Medulla oblongata (tissue), 1 donor: ENCODE results near the gene IL33.
A peak's percentile ranks its signal among the peaks of the same experiment; 100 is the strongest.
"Not testable (repeated sequence)": the region's sequence is repeated elsewhere in the genome, so short reads cannot be mapped to it uniquely, and the experiment has no call there.

Experiments
- DNase-seq: peaks from one replicate; pipeline ENCODE4 v3.0.0-alpha.2; 2015; ENCODE audit errors: extremely low spot score

IL33 gene, protein sequence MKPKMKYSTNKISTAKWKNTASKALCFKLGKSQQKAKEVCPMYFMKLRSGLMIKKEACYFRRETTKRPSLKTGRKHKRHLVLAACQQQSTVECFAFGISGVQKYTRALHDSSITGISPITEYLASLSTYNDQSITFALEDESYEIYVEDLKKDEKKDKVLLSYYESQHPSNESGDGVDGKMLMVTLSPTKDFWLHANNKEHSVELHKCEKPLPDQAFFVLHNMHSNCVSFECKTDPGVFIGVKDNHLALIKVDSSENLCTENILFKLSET

DNA sequence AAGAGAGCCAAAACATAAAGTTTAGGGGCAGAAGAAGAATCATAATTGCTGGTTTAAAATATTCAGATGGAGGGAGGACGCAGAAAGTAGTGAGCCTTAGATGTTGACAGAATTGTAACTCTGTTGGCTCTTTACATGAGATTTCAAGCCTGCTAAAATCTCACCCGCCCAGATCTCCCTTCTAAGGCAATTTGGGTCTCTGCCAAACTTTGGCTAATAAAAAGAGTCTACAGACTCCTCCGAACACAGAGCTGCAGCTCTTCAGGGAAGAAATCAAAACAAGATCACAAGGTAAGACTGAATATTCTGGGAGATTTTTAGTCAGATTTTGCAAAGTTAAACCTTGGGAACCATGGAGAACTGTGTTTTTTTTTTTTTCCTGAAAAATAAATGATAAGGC, at the start of gene IL33:
IL33 (plus strand) TSS at position 246 of the 400 bp plus-strand sequence. CDS start 25,888 bp downstream, outside the sequence.
- peak; percentile 78 for DNase-seq

- DNase-seq, result no peak
These were observed 43.9 kb upstream of the IL33 start for GRCh38 chr9:6171667-6172066.

GRCh38 chr9:6173914-6174313, 41.7 kb upstream of the IL33 start:
- DNase-seq, result no peak

GRCh38 chr9:6182549-6183226, 32.9 kb upstream of the IL33 start:
- DNase-seq, result not testable (repeated sequence)

DNA sequence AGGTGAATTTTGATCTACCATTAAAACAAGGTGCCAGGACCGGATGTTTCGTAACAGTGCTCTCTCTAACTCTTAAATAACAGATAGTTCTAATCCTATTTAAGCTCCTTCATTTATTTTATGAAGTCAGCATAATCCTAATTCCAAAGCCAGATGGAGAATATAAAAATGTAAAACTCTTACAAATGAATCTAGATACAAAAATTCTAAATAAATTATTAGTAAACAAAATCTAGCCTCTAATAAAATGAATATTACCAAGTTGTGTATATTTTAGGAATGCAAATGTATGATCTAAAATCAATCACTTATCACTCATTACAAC, 32.4 kb upstream of the IL33 start:
- DNase-seq, result no peak

DNA sequence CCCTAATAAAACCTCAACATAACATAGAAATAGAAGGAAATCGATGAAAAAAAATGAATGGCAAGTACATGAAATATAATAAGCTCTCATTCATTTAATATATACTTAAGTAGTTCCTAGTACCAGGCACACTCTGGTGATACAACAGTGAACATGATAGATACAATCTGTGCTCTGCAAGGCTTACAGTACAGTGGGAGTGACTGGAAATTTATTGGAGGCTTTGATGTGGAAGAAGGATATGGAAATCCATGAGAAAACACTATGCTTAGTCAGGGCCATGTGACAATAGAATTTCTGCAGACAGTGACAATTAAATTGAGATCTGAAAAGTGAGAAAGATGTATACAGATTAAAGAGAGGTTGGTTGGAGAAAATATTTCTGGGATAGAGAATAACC, 32.0 kb upstream of the IL33 start:
- DNase-seq, result no peak

DNA sequence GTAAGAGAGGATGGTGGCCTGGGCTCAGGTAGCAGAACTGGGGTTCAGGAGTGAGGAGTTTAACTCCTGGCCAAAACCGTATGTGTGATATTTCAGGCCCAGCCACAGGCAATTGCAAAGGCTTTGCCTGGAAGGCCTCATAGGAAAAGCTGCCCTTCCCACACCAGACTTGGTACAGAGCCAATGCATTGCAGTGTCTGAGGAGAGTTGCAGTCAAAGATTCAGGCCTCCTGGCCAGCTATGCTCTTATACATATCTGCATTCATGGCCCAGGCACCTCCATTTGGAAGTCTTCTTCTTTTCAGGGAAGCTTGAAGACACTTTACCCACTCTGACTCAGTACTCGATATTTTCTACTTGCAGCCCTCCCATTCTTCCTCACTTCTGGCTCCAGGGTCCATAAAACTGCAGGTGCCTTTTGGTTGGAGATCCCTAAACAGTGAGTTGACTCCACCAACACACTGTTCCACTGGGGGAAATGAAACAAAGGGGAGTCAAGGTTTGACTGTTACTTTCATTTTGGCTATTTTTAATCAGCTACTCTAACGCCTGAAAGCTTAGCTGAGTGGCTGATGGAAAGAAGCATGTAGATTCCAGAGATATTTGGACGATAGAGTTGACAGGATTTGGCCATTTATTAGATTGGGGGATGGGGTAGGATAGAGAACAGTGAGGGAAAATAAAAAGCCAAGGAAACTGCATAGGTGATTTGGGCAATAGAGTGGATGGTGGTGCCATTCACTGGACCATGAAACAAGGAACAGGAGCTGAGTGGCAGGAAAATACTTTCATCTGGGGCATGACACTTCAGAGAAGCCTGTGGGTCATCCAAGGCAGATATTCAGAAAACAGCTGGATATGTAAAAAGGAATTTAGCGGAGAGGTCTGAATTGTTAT, 30.6 kb upstream of the IL33 start:
- no peak for DNase-seq

- DNase-seq, result no peak
These were observed 28.9 kb upstream of the IL33 start for GRCh38 chr9:6186691-6187090.

DNA sequence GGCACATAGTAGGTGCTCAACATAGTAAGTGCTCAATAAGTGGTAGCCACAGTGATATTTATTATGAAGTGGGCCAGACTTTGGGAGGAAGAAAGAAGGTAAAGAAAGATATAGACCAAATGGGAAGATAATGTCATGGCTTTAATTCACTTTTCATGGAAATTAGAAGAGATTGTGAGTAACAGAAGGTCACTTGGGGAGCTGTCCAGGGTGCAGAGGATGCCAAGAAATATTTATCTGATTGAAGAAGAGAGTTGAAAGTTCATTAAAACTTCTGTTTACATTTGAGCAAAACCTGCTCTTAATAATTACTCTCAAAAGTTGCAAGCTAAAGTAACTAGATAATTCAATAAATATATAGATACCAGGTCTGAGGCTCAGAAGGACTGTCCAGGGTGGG, 28.3 kb upstream of the IL33 start:
- DNase-seq, result no peak

GRCh38 chr9:6188466-6188865, 27.1 kb upstream of the IL33 start:
- DNase-seq, result no peak

GRCh38 chr9:6188906-6189305, 26.7 kb upstream of the IL33 start:
- DNase-seq, result no peak

- no peak for DNase-seq
These were observed 20.7 kb upstream of the IL33 start for GRCh38 chr9:6194934-6195333.

DNA sequence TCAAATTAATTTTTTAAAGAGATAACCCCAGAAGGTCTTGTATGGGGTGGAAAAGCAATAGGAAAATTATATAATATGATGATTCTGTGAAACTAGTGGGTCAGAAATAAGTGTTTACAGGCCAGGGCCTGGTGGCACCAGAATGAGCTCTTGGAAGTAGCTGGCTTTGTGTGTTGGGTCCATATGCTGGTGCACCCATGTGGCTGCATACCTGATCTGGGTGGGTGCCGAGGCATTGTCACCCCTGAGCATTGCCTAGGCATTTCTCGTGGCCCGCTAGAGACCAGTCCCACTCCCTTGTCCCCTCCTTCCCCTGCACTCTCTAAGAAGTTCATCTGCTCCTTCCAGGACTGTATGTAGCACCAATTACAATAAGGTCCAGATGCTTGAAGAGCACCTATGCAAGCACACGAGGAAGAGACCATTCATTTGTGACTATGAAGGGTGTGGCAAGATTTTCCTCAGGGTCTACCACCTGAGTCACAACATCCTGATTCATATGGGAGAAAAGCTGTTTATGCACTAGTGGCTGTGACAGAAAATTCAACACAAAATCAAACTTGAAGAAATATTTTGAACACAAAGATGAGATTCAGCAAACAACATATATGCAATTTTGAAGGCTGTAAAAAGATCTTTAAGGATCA, 19.8 kb upstream of the IL33 start:
- DNase-seq, result no peak

- DNase-seq, result peak; percentile 38
These were observed 18.3 kb upstream of the IL33 start for GRCh38 chr9:6197330-6197729.

DNA sequence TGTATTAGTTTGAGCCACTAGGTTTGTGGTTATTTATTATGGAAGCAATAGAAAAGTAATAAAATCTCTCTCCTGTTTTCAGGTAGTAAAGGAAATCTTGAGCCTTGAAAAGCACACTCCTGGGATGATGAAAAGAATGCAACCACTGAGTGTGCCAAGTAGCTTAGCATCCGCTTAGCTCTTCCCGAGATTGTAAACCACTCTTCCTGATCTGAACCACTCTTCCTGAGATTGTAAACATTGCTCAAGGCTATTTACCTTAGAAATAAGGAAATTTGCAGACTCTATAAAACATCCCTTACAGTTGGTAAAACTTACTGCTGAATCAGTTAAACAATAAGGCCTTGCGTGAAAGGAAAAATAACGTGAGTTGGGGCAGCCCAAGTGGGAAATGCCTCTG, 17.4 kb upstream of the IL33 start:
- DNase-seq, result no peak

GRCh38 chr9:6199596-6199995, 16.0 kb upstream of the IL33 start:
- DNase-seq, result no peak

- DNase-seq, result no peak
These were observed 14.8 kb upstream of the IL33 start for GRCh38 chr9:6200761-6201160.

GRCh38 chr9:6209966-6210365, 5.6 kb upstream of the IL33 start:
- no peak for DNase-seq

DNA sequence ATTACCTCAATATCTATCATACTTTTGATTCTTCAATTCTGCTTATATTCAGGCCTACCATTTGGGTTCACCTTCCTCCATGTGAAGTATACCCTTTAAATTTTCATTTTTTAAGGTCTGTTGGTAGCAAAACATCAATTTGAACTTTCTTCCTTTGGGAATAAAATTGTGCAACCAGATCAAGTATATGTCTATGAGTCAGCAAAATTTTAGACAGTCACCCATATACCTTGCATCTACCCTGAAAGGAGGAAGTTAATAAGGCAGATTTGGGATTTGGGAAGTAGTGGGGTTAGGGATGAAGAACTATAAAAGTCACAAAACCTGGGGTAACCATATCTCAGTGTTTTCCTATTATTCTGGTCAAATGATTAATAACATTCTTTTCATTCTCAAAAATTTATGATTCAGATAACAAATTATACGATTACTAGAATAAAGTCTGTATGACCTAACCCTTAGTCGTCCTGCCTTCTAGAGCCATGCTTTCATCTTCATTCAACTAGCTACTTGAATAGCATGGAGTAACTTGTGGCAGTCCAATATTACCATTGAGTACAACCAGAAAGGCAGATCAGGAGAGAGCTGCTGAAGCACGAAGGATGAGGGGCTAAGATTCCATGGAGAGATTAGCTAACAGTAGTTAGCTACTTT, 2.8 kb upstream of the IL33 start:
- DNase-seq, result no peak

GRCh38 chr9:6214434-6214833, 1.2 kb upstream of the IL33 start:
- no peak for DNase-seq

- DNase-seq, result no peak
These were observed 704 bp upstream of the IL33 start for GRCh38 chr9:6214903-6215302.

DNA sequence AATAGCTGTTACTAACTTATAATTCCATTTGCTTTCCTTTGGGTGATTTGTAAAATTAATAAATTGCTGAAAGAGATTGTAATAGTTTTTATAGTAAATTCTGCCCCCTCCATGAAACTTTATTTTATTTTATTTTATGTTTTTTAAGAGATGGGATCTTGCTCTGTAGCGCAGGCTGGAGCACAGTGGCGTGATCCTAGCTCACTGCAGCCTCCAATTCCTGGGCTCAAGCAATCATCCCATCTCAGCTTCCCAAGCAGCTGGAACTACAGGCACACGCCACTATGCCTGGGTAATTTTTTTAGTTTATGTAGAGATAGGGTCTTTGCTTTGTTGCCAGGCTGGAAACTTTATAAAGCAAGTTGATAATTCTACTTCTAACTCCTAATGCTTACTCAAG, 395 bp downstream of the IL33 start:
- no peak for DNase-seq
